Psoas muscle (tissue), 8 donors: ENCODE measurements around the gene ATRX. TPM values are rescaled to one million over a fixed set of nuclear protein-coding genes. Genes with fewer than 3 reads are reported as not detected.

ENCODE experiments used
- ATAC-seq, 4 donors: fragments of 200-7000 bp; cut with Tn5 transposase; one replicate each; pipeline ENCODE4 v1.9.1; 2020; ENCODE audit warnings: moderate library complexity in 3 of 4, mild to moderate bottlenecking in 2 of 4
- DNase-seq, 2 donors: peaks; one replicate each; pipeline ENCODE4 v3.0.0-alpha.2; 2020
- H3K27ac ChIP-seq: fragments of 200-600 bp; one replicate; pipeline ENCODE4 v1.8.0; 2022
- H3K27me3 ChIP-seq, 3 donors: fragments of 200-600 bp in 1 of 3; one replicate each; pipeline versions ENCODE4 v1.6.1 to v1.8.0; 2013 to 2022; ENCODE audit warnings: low read length in 2 of 3, mild to moderate bottlenecking in 2 of 3, moderate library complexity in 1 of 3; ENCODE audit not compliant: insufficient read depth in 3 of 3
- H3K36me3 ChIP-seq, 2 donors: fragments of 200-600 bp in 1 of 2; one replicate each; pipeline versions ENCODE4 v1.6.1 to v1.8.0; 2013 to 2022; ENCODE audit warnings: low read depth in 1 of 2, mild to moderate bottlenecking in 1 of 2, moderate library complexity in 1 of 2; ENCODE audit not compliant: insufficient read depth in 1 of 2
- H3K4me1 ChIP-seq: fragments of 200-600 bp; one replicate; pipeline ENCODE4 v1.8.0; 2022
- H3K4me3 ChIP-seq: fragments of 200-600 bp; one replicate; pipeline ENCODE4 v1.8.0; 2022; ENCODE audit warnings: mild to moderate bottlenecking
- H3K9me3 ChIP-seq: fragments of 200-600 bp; one replicate; pipeline ENCODE4 v1.8.0; 2022
- CTCF ChIP-seq: fragments of 200-600 bp; IDR thresholded peaks from one replicate; pipeline ENCODE4 v1.8.0; 2022; ENCODE audit warnings: antibody characterized with exemption
- WGBS, 3 donors: extraction: QIAGEN DNeasy Blood & Tissue Kit; methylation state at CpG; one replicate each; pipeline versions ENCODE4 v1.1.6 to v1.1.7; 2013; 5-methylcytosine and 5-hydroxymethylcytosine counted together
- intact Hi-C, 2 donors: fragments of 100-400 bp; cut with DNase I; formaldehyde crosslinking; loops; one replicate each; pipeline versions ENCODE4 v1.11.0 to v1.14.2; 2022
- polyA plus RNA-seq, 3 donors: library from polyadenylated mRNA; stranded (reverse); fragments of 200-250 nt; gene quantifications; one replicate each; pipeline ENCODE4 v1.2.3, GENCODE V29; 2013
- total RNA-seq, 4 donors: library from RNA; stranded (reverse); fragmentation: NEBNext Ultra II Directional in 2 of 4; extraction: Animal tissue kit (Norgen Biotek cat#: 25700) in 2 of 4; gene quantifications; one replicate each; pipeline versions ENCODE4 v1.2.1 to v1.2.4, GENCODE V29; 2021 to 2023
- donor health status: healthy with polysubstance abuse.
- donor health status: DM: no; HTN: no; CAD: no; lungs with moderate emphysema.
- donor health status: Bipolar disorder and iron deficiency.
- donor health status: healthy.
- donor health status: DM: yes; HTN: yes; CAD: no.
- donor health status: DM: no; HTN: no; CAD: no.
- donor health status: DM: no; HTN: no; CAD: no.
- donor health status: DM: yes; HTN: yes; CAD: no.

The ATRX gene
- total and polyA plus RNA-seq, 7 donors: 8.0 to 68.6 (median 45.8) TPM

- no peak overlapping the region for H3K27ac ChIP-seq
- H3K4me3 ChIP-seq: no peak overlapping the region
- WGBS, 3 donors: 75 to 86% (median 84%) methylated on average over 17 to 18 of the region's 18 CpGs
- H3K36me3 ChIP-seq: peaks cover 0 to 9% of the 10 kb centered on the region in 2 donors
- ATAC-seq (no peak), DNase-seq (peak; percentile 16 to 50)
- H3K9me3 ChIP-seq: peaks cover 7% of the 10 kb centered on the region
- no peak for TF ChIP-seq CTCF
- intact Hi-C loops: no loop called here
- no peaks in the 10 kb centered on the region for H3K4me1 ChIP-seq
- no peaks in the 10 kb centered on the region for H3K27me3 ChIP-seq
Observed at GRCh38 chrX:77527233-77528001, 258.6 kb downstream of the ATRX start.

- no peaks in the 10 kb centered on the region for H3K27me3 ChIP-seq
- H3K4me1 ChIP-seq: no peaks in the 10 kb centered on the region
- 54 to 100% (median 96%) methylated on average over 1 of the region's 1 CpG for WGBS, 3 donors
- H3K9me3 ChIP-seq: peaks cover 5% of the 10 kb centered on the region
- H3K4me3 ChIP-seq: no peak overlapping the region
- H3K27ac ChIP-seq: no peak overlapping the region
- ATAC-seq: no peak
- H3K36me3 ChIP-seq: peaks cover 0 to 38% of the 10 kb centered on the region in 2 donors
- intact Hi-C loops: no loop called here
- DNase-seq: no peak
- TF ChIP-seq CTCF: no peak
Observed at GRCh38 chrX:77519765-77520164, 266.3 kb downstream of the ATRX start.

GRCh38 chrX:77514177-77514576 lies 271.8 kb downstream of the ATRX start:
- no peaks in the 10 kb centered on the region for H3K4me1 ChIP-seq

GRCh38 chrX:77510007-77510406 lies 276.0 kb downstream of the ATRX start:
- Histone ChIP-seq H3K4me3 (no peak overlapping the region), H3K27ac (no peak overlapping the region), H3K4me1 (no peaks in the 10 kb centered on the region), H3K36me3 (peaks cover 3 to 10% of the 10 kb centered on the region in 2 donors), H3K9me3 (peaks cover 12% of the 10 kb centered on the region), H3K27me3 (no peaks in the 10 kb centered on the region)
- intact Hi-C loops: no loop called here
- no peak for DNase-seq
- 77 to 93% (median 90%) methylated on average over 1 of the region's 1 CpG for WGBS, 3 donors
- no peak for TF ChIP-seq CTCF
- ATAC-seq: no peak

More at GRCh38 chrX:77514177-77514576, 271.8 kb downstream of the ATRX start:
- no peaks in the 10 kb centered on the region for H3K27me3 ChIP-seq
- H3K4me3 ChIP-seq: no peak overlapping the region
- DNase-seq (no peak), ATAC-seq (no peak)
- TF ChIP-seq CTCF: no peak
- intact Hi-C loops: no loop called here
- 62 to 100% (median 100%) methylated on average over 1 of the region's 1 CpG for WGBS, 3 donors
- peaks cover 17% of the 10 kb centered on the region for H3K9me3 ChIP-seq
- no peak overlapping the region for H3K27ac ChIP-seq
- H3K36me3 ChIP-seq: peaks cover 3 to 8% of the 10 kb centered on the region in 2 donors
